Activated T-cell treated with anti-CD3 and anti-CD28 coated beads for 1 hour (primary cell): ENCODE results near the gene GLYR1.
"Not testable (repeated sequence)": the region's sequence is repeated elsewhere in the genome, so short reads cannot be mapped to it uniquely, and the experiment has no call there.

Experiments used
- DNase-seq: peaks from one replicate; pipeline ENCODE4 v3.0.0-alpha.2; 2020; ENCODE audit warnings: low read depth

The GLYR1 gene

GRCh38 chr16:4846901-4847773 lies at the start of gene GLYR1, which contains the start of gene UBN1:
Gene GLYR1 (minus strand): TSS chr16:4847288. CDS start chr16:4847265, 23 bp downstream.
Gene UBN1 (plus strand): TSS chr16:4847481. CDS start chr16:4852918, 5,437 bp downstream.
- peak; percentile 100 for DNase-seq

DNA sequence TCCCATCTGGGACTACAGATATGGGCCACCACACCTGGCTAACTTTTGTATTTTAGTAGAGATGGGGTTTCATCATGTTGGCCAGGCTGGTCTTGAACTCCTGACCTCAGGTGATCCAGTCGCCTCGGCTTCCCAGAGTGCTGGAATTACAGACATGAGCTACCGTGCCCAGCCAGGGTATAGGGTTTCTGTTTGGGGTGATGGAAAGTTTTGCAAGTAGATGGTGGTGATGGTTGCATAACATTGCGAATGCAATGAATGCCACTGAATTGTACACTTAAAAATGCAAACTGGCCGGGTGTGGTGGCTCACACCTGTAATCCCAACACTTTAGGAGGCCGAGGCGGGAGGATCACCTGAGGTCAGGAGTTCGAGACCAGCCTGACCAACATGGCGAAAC lies 49.7 kb upstream of the GLYR1 start:
- DNase-seq, result not testable (repeated sequence)

DNA sequence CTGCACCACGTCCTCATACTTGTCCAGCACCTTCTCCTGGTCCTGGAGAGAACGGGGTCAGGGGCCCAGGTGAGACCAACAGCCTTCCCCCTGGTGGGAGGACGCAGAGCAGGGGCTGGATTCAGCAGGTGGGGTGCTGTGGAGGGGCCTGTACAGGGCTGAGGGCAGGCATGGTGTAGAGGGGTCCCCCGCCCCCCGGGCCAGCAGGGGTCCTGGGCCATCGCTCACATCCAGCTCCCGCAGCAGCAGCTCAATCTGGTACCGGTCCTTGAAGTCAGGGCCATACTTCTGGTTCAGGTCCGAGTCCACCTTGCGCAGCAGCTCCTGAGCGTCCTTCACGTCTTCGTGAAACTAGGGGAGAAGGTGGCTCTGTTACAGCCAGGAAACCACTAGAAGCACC lies 48.3 kb upstream of the GLYR1 start:
- DNase-seq, result no peak

DNA sequence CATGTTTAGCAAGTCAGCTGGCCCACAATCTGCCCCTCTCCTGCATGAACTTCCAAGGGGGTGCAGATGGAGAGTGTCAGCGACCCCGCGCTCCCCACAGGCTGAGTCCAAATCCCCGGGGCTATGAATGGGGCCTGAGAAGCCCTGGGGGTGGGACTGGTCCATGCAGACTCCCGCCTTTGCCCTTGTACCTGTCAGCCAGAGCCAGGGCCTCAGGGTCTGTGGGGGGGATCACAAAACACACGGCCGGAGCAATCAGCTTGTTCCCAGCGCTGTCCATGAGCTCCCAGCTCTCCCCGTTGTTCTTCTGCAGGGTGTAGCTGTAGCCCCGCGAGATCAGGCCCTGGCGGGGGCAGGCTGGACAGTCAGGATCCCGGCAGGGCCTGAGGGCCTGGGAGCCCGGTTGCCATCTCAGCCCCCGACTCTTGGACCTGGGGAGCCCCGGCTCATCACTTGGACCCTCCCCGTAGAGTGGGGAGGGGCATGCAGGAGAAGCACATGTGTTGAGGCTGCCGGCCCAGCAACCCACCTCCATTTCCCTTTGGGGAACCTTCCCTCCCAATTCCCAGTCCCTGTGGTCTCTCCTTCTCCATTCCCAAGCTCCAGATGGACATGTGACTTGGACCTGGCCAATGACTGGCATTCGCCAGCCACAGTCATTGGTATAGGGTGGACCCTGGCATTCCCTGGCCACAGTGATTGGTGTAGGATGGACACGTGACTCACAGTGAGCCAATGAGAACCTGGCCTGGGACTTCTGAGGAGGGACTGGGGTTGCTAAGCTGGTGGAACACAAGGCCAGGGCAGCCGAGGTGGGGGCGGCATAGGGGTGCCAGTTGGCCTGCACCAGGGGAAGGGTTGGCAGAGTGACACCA lies 47.4 kb upstream of the GLYR1 start:
- DNase-seq, result no peak

DNA sequence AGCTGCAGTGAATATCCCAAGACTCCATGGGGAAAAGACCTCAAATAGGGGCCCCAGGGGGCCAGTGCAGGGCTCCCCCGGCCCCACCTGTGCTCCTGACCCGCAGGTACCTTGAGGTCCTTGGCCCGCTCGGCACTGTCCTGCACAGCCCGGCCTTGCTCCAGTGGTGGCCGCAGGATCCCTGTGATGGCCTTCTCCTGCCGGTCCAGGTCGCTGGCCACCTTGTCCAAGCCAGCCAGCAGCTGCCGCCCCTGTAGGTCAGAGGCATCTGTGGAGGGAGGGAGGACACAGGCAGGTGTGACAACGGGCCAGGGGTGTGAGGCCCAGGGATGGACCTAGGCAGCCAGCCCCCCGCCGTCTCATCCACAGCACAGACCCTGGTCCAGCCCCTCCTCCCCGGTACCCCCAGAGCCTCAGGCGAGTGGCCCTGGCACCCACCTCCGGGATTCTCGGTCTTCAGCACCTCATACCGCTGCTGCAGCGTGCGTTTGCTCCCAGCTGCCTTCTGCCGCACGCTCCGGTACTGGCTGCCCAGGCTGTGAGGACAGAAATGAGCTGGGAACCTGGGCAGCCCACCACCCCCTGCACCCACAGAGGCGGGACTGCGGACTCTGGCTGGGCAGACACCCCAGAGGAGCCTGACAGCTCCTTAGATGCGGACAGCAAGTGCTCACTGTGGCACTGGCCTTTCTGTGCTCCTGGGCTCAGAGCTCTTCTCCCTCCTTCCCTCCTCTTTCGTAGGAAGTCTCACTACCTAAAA lies 46.2 kb upstream of the GLYR1 start:
- no peak for DNase-seq

DNA sequence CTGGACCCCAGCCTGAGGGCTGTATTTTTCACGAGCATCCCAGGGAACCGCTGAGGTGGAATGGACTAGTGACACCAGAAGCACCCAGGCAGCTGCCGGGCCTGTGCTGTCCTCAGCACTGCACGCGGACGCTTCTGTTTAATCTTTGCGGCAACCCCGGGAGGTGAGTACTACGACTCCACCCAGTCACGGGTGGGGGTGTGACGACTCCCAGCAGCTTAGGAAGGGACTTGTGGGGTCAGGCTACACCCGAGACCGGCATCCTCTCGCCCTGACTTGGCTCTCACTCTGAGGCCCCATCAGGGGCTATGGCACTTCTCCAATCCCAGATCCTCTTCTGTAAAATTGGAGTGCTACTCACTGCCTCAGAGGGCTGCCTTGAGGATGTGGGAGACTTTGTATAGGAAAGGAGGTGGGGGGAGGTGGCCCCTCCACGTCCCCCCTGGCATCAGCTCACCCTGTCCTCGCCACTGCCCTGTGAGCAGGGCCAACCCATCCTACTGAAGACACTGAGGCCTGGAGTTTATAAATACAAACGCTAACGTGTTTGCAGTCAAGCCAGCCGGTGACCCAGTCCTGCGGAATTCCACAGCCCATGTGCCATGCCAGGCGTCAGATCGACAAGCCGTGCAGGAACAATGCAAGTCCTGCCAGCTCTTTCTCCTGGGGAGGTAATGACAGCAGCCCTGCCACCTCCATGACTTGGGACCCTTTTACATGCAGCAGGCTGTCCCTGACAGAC lies 45.4 kb upstream of the GLYR1 start:
- DNase-seq, result no peak

GRCh38 chr16:4891886-4892216 lies 44.8 kb upstream of the GLYR1 start:
- no peak for DNase-seq

DNA sequence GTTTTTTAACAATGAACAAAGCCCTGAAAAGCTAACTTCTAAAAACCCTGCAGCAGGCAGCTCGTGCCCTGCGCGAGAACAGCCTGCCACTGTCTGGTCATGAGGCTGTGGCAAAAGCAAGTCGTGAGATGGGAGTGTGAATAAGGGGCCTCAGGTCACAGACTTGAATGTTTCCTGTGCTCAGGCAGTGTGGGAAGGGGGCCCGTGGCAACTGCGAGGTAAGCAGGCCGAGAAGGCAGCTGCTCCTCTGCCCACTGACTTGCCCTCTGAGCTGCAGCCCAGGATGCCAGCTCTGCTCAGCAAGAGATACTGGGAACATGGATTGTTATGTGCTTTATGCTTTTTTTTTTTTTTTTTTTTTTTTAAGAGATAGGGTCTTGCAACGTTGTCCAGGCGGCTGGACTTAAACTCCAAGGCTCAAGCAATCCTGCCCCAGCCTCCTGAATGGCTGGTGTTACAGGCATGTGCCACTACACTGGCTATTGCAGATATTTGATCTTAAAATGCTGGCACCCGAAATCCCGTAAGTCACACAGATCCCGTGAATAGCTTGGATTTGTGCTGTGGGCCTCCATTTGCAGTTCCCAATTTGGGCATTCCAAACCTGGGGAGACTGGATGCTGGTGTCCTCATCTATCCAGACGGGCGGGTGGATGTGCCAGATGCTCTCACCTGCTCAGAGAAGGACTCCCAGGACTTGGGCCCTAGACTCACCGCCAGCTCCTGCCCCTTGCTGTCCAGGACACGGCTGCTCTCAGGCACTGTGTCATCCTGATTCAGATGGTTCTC lies 44.2 kb upstream of the GLYR1 start:
- no peak for DNase-seq

DNA sequence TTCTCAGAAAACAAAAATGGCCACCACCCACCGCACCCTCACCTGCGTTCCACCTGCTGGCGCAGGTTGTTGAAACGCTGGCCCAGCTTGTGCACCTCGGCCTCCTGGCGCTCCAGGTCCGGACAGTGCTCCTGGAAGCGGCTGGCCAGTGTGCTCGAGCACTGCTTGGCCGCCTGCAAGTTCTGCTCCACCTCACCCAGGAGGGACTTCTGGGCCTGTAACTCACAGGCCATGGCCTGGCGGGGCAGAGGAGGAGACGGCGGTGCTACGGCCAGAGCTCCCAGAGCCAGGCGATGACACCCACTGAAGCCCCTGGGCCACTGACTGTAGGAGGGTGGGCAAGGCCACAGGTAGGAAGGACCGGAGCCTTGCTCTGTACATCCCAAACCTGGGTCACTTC lies 43.6 kb upstream of the GLYR1 start:
- no peak for DNase-seq

DNA sequence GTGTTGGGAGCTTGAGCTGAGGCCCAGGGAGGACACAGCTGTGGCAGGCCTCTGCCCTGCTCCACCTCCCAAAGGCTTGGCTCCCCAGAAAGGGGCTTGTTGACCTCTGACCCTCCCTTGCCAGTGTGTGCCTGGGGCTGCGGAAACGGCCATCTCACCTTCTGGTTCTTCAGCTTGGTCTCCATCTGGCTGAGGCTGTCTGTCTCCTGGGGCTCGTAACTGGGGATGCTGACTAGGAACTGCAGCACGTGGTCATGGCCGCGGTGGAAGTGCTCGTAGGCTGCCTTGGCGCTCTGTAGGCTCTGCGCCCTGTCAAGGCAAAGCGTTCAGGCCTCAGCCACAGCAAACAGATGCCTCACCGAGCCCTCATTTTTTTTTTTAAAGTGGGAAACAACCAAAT lies 42.9 kb upstream of the GLYR1 start:
- DNase-seq, result no peak

DNA sequence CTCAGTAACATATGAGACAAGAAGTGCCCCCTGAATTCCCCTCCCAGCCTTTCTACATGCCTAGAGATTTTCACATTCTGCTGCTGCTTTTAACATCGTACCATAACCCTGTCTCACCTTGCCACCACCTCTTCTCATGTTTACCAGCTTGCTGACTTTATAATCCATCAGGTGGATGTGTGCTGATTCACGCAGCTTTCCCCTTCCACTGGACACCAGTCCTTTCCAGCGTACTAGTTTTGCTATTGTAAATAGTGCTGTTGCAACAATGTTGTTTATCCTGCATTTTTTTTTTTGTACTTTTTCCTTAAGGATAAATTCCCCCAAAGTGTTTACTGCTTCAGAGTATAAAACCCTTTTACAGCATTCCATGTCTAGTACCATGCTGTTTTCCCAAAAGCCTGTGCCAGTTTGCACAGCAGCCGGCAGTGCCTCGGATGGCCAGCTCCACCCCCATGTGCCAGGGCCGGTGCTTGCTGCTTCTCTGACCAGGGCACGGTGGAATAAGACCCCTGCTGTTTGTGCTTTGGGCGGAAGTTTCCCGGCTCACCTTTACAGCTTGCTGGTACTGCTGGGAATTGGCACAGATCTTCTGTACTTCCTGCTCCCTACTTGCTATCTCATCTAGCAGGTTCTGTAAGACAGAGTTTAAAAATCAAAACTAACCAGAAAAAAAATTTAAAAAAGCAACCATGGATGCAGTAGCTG lies 41.5 kb upstream of the GLYR1 start:
- DNase-seq, result no peak

DNA sequence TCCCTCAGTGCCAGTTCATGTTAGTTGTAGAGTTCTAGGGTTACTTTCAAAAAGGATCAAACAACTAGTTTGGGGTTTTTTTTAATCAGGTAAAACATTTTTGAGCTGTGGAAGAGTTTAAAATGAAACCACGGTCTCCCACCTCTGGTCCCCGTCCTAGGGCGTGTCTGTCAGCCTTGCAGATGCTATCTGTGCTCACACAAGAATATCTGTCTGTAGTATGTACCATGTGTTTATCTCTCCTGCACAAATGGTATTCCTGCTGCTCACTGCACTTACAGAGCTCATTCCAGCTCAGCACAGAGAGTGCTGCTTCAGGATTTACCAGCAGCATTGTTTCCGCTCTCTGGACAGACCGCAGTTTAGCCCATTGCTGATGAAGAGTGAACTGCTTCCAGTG lies 39.1 kb upstream of the GLYR1 start:
- no peak for DNase-seq

- DNase-seq, result no peak
Observed at GRCh38 chr16:4884972-4885874, 38.1 kb upstream of the GLYR1 start.

DNA sequence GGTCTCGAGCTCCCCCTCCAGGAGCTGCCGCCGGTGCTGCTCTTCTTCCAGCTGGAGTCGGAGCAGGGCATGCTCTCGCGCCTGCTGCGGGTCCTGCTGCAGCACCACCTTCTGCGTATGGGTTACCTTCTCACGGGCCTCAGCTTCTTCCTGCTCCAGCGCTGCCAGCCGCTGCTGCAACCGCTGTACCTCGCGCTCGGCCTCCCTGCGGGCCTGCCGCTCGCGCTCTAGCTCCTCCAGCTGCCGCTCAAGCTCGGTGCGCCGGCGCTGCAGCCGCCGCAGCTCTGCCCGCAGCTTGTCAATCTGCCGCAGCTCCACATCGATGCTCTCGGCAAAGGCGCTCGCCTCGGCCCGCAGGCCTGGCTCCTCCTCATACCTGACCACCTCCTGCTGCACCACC lies 37.1 kb upstream of the GLYR1 start:
- DNase-seq, result no peak

DNA sequence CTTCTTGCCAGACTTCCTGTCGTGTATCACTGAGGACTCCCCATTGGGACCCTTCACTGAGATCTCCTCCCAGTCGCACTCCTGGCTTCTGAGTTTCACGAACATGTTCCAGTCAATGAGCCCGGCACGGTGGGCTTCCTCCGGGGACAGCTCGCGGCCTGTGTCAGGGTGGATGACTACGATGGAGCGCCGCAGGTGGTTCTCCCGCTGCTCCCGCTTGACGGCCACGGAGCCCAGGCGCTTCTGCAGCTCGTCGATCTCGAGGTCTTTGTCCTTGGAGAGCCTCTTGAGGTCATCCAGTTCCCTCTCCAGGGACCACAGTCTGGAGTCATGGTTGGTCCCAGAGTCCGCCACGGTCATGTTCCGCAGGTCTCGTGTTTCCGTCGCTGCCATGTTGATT lies 36.4 kb upstream of the GLYR1 start:
- no peak for DNase-seq

DNA sequence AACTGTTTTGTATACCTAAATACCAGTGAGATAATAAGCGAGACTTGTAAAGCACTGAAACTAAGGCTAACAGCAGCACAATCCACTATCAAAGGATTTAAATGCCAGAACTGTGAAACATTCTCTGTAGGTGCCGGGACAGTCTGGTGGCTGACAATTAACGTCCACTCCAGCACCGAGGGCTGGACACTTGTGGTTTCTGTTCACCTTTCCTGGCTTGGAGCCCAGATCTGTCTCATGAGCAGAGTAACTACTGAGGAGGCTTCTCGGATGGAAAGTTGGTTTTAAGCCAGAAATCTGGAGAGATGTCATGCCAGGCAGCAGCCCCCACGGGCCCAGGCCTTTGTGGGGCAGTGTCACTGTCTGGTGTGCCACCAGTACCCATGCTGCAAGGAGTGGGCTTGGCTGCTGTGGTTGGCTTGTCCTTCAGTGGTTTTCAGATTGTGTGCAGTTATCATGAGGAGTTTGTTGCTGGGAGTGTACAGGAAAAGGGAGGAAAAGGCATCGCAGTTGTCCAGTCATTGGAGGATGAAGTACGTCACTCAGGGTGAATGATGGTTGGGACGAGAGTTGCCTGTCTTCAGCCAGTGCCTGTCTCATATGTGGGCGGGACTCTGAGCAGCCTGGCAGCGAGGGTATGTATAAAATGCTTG lies 35.7 kb upstream of the GLYR1 start:
- DNase-seq, result no peak

DNA sequence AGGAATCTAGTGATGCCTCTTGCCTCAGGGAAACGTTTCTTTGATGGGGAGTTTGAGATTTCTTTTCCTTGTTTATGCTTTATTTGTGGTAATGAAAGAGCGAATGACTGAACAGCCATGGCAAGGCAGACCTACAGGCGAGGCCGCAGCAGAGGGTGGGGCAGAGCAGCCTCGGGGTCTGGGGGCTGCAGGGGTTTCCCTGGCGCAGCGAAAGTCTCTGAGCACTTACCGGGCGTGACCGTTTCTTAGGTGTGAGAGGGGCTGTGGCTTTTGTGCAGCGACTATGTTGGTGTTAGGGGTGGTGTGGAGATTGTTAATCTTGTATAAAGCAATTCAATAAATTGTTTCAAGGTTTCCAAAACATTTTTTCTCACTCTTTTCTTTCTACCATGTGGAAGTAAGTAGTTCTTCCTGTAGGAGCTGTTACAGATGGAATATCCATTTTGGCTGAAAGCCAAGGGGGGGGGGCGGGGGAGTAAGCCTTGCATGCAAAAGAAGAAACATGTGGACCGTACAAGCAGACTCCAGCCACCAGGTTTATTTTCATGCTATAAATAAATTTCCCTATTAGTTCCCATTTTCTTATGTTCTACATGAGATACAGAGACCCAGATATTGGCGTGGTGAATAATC lies 35.0 kb upstream of the GLYR1 start:
- no peak for DNase-seq

DNA sequence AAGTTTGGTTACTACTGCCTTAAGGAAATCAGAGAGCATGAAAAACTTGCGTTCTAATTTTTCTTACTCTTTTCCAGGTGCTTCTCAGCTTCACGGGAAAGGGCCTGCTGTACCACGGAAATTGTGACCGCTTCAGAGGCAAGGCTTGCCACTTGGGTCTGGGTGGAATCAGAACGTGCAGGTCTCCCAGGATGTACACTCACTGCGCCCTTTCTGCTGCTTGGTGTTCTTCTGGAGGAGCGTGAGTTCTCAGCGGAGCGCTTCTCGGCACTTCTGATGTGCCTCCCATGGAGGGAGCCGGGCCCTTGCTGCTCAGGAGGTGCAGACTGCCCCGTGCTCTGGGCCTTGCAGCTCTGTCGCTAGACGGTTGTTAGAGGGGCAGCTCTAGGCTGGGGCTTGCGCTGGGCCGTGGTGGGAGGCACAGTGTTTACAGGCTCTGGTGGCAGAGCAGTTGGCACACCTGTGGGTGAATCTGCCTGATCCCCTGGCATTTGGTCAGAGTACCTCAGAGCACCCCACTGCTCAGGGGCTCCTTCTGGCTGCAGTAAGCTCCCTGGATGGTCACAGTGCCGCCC lies 33.0 kb upstream of the GLYR1 start:
- no peak for DNase-seq
